Uterus (tissue), 4 donors: Measurements from ENCODE around the gene ADRM1. TPM values are rescaled to one million over a fixed set of nuclear protein-coding genes. Genes with fewer than 3 reads are reported as not detected.

Source experiments
- DNase-seq, 2 donors: peaks; one replicate each; pipeline ENCODE4 v3.0.0-alpha.2; 2019 to 2020
- H3K27ac ChIP-seq, 2 donors: fragments of 200-600 bp; sonication (generic); 1 replicate in 1 of 2; 2 replicates in 1 of 2; pipeline ENCODE4 v1.5.1; 2016 to 2018
- H3K27me3 ChIP-seq, 2 donors: fragments of 200-600 bp; sonication (generic); one replicate each; pipeline ENCODE4 v1.5.1; 2018 to 2019; ENCODE audit warnings: control low read depth in 1 of 2
- H3K36me3 ChIP-seq, 2 donors: fragments of 200-600 bp; sonication (generic); one replicate each; pipeline ENCODE4 v1.5.1; 2019; ENCODE audit warnings: control low read depth in 1 of 2
- H3K4me1 ChIP-seq, 2 donors: fragments of 200-600 bp; sonication (generic); one replicate each; pipeline ENCODE4 v1.5.1; 2018 to 2019; ENCODE audit warnings: control low read depth in 1 of 2
- H3K4me3 ChIP-seq, 2 donors: fragments of 200-600 bp; sonication (generic); 1 replicate in 1 of 2; 2 replicates in 1 of 2; pipeline ENCODE4 v1.5.1; 2018 to 2019; ENCODE audit warnings: mild to moderate bottlenecking in 1 of 2
- H3K9me3 ChIP-seq, 2 donors: fragments of 200-600 bp; sonication (generic); one replicate each; pipeline ENCODE4 v1.5.1; 2019; ENCODE audit warnings: control low read depth in 1 of 2
- CTCF ChIP-seq, 4 experiments: fragments of 200-600 bp in 2 of 4; fragments of 450-650 bp in 2 of 4; sonication (generic) in 2 of 4; IDR thresholded peaks; one replicate each; pipeline ENCODE4 v1.5.1; 2016 to 2019; ENCODE audit warnings: antibody characterized with exemption in 4 of 4, mild to moderate bottlenecking in 2 of 4, moderate library complexity in 1 of 4
- POLR2A ChIP-seq, 2 donors: fragments of 450-650 bp; IDR thresholded peaks; one replicate each; pipeline ENCODE4 v1.6.1; 2016; ENCODE audit warnings: antibody characterized with exemption in 2 of 2, mild to moderate bottlenecking in 1 of 2, moderate library complexity in 1 of 2
- intact Hi-C: fragments of 100-400 bp; cut with DNase I; formaldehyde crosslinking; loops from one replicate; pipeline ENCODE4 v1.15.1; 2023; ENCODE audit warnings: low total_unique reads
- total RNA-seq, 4 donors: library from RNA; depleted of rRNA in 3 of 4; stranded (reverse); fragments of >200 nt in 3 of 4; gene quantifications; one replicate each; pipeline versions ENCODE4 v1.1.0 to v1.2.4, GENCODE V29; 2014 to 2023
- donor health status: DM: yes; HTN: yes; CAD: no.

Gene ADRM1
- total RNA-seq, 4 donors from 2014 or later: 42.9 to 82.7 (median 60.9) TPM

GRCh38 chr20:62323980-62324906 is 21.4 kb downstream of the ADRM1 start:
- no peak for DNase-seq
- no peak overlapping the region for H3K27ac ChIP-seq
- H3K4me3 ChIP-seq: no peak overlapping the region
- no peaks in the 10 kb centered on the region for H3K36me3 ChIP-seq
- no peaks in the 10 kb centered on the region for H3K9me3 ChIP-seq
- TF ChIP-seq POLR2A (IDR thresholded peaks at IDR 0.05): no peak
- TF ChIP-seq CTCF (IDR thresholded peaks at IDR 0.05): no peak
- intact Hi-C loops: no loop called here
- no peaks in the 10 kb centered on the region for H3K4me1 ChIP-seq
- H3K27me3 ChIP-seq: no peaks in the 10 kb centered on the region

- Histone ChIP-seq H3K9me3 (no peaks in the 10 kb centered on the region), H3K4me3 (no peak overlapping the region), H3K27ac (no peak overlapping the region), H3K4me1 (no peaks in the 10 kb centered on the region), H3K27me3 (no peaks in the 10 kb centered on the region), H3K36me3 (no peaks in the 10 kb centered on the region)
- TF ChIP-seq CTCF (IDR thresholded peaks at IDR 0.05) (no peak), POLR2A (IDR thresholded peaks at IDR 0.05) (no peak)
- DNase-seq: no peak
- intact Hi-C loops: no loop called here
Observed at GRCh38 chr20:62325172-62325905, 22.5 kb downstream of the ADRM1 start.

- no peaks in the 10 kb centered on the region for H3K4me1 ChIP-seq
- intact Hi-C loops: no loop called here
- H3K27ac ChIP-seq: no peak overlapping the region
- TF ChIP-seq CTCF (IDR thresholded peaks at IDR 0.05) (no peak), POLR2A (IDR thresholded peaks at IDR 0.05) (no peak)
- no peaks in the 10 kb centered on the region for H3K36me3 ChIP-seq
- H3K4me3 ChIP-seq: no peak overlapping the region
- no peaks in the 10 kb centered on the region for H3K9me3 ChIP-seq
- DNase-seq: no peak
- no peaks in the 10 kb centered on the region for H3K27me3 ChIP-seq
Observed at GRCh38 chr20:62326559-62326958, 23.8 kb downstream of the ADRM1 start.

- no peak for DNase-seq
- Histone ChIP-seq H3K27me3 (no peaks in the 10 kb centered on the region), H3K36me3 (no peaks in the 10 kb centered on the region), H3K4me1 (no peaks in the 10 kb centered on the region), H3K9me3 (no peaks in the 10 kb centered on the region), H3K27ac (no peak overlapping the region), H3K4me3 (no peak overlapping the region)
- no peak for TF ChIP-seq POLR2A (IDR thresholded peaks at IDR 0.05)
- TF ChIP-seq CTCF (IDR thresholded peaks at IDR 0.05): no peak
- intact Hi-C loops: no loop called here
Observed at GRCh38 chr20:62326959-62327725, 24.3 kb downstream of the ADRM1 start.
